HUES64 (cell line): ENCODE measurements around the gene LIMK1.

Experiments
- H3K27ac ChIP-seq: 2 replicates; pipeline ENCODE4 v1.7.0; 2013; ENCODE audit warnings: low read depth, low read length, inconsistent platforms
- H3K27me3 ChIP-seq: 2 replicates; pipeline ENCODE4 v1.6.1; 2013; ENCODE audit warnings: mild to moderate bottlenecking, low read length; ENCODE audit not compliant: insufficient read depth
- H3K36me3 ChIP-seq: 2 replicates; pipeline ENCODE4 v1.6.1; 2013; ENCODE audit warnings: mild to moderate bottlenecking, low read length; ENCODE audit not compliant: insufficient read depth
- H3K4me1 ChIP-seq: 2 replicates; pipeline ENCODE4 v1.6.1; 2013; ENCODE audit warnings: mild to moderate bottlenecking, low read length, moderate library complexity; ENCODE audit not compliant: insufficient read depth
- H3K4me3 ChIP-seq: 2 replicates; pipeline ENCODE4 v1.5.1; 2013; ENCODE audit warnings: mild to moderate bottlenecking, low read length, moderate library complexity
- H3K9ac ChIP-seq: 2 replicates; pipeline ENCODE4 v1.6.1; 2013; ENCODE audit warnings: mild to moderate bottlenecking, low read depth, low read length
- H3K9me3 ChIP-seq: 2 replicates; pipeline ENCODE4 v1.6.1; 2013; ENCODE audit warnings: low read depth, low read length; ENCODE audit not compliant: insufficient read depth
- WGBS: fragments of 150-250, 120-280 bp; methylation state at CpG from one replicate; pipeline ENCODE4 v1.1.7; 2013; ENCODE audit warnings: missing lambda C conversion rate; 5-methylcytosine and 5-hydroxymethylcytosine counted together

LIMK1 gene

DNA sequence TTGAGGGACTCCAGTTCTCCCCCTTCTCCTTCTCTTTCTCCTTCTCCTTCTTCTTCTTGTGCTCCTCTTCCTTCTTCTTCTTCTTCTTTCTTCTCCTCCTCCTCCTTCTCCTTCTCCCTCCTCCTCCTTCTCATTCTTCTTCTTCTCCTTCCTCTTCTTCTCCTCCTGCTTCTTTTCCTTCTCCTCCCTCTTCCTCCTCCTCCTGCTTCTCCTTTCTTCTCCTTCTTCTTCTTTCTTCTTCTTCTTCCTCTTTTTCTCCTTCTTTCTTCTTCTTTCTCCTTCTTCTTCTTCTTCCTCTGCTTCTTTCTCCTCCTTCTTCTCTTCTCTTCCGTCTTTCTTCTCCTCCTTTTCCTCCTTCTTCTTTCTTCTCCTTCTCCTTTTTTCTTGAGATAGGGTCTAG is 25.6 kb upstream of the LIMK1 start:
- WGBS: 86% methylated on average over 1 of the region's 1 CpG
- Histone ChIP-seq H3K9ac (no peak overlapping the region), H3K27me3 (no peaks in the 10 kb centered on the region), H3K4me3 (no peak overlapping the region), H3K36me3 (no peaks in the 10 kb centered on the region), H3K9me3 (no peaks in the 10 kb centered on the region), H3K4me1 (no peaks in the 10 kb centered on the region), H3K27ac (no peak overlapping the region)

DNA sequence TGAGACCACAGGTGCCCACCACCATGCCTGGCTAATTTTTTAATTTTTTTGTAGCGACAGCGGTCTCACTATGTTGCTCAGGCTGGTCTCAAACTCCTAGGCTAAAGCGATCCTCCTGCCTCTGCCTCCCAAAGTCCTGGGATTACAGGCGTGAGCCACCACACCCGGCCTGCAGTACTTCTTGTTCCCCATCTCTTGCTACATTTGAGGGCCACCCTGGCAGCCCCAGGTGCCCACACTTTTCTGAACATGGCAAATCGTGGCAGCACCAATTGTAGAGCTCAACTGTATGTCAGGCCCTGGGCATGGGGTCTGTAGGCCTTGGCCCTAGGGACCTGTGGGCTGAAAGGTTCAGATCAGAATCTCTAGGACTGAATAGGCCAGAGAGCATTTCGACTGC is 25.1 kb upstream of the LIMK1 start:
- Histone ChIP-seq H3K9ac (no peak overlapping the region), H3K27ac (no peak overlapping the region), H3K4me3 (no peak overlapping the region), H3K9me3 (no peaks in the 10 kb centered on the region), H3K4me1 (no peaks in the 10 kb centered on the region), H3K27me3 (no peaks in the 10 kb centered on the region), H3K36me3 (no peaks in the 10 kb centered on the region)
- WGBS: 93% methylated on average over 7 of the region's 7 CpGs

DNA sequence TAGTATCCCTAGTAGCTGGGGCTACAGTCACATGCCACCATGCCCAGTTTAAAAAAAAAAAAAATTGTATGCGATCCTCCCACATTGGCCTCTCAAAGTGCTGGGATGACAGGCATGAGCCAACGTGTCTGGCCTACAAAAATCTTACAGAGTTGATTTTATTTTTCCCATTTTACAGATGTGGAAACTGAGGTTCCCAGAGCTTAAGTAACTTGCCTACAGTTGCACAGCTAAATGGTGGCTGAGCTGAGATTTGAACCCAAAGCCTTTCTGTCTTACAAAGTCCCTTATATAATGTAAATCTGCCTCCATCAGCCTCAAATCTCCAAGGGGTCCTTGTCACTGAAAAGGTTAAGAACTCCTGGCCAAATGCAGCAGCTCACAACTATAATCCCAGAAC is 24.6 kb upstream of the LIMK1 start:
- Histone ChIP-seq H3K9ac (no peak overlapping the region), H3K27me3 (no peaks in the 10 kb centered on the region)
- WGBS: 82% methylated on average over 2 of the region's 2 CpGs

DNA sequence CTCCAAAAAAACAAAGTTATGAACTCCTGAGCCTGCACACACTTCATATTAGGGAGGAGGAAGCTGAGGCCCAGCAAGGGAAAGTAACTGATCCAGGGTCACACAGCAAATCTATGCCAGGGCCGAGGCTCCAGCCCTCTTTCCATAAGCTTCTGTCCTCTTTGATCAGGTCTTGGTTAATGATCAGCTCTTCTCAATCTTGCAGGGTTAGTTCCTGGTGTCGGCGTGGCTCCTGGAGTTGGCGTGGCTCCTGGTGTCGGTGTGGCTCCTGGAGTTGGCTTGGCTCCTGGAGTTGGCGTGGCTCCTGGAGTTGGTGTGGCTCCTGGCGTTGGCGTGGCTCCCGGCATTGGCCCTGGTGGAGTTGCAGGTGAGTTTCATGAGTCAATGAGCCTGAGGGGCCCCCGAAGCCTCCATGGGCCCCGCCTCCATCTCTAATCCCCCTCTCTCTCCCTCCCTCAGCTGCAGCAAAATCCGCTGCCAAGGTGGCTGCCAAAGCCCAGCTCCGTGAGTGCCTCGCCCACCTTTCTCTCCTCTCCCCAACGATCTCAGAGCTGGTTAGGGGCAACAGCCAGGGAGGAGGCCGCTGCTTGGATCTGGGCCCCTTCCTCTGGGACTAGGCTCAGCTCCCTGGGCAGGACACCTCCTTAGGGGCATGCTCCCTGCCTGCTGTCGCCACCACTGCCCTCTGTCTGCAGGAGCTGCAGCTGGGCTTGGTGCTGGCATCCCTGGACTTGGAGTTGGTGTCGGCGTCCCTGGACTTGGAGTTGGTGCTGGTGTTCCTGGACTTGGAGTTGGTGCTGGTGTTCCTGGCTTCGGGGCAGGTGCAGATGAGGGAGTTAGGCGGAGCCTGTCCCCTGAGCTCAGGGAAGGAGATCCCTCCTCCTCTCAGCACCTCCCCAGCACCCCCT is 23.7 kb upstream of the LIMK1 start:
- H3K4me3 ChIP-seq: no peak overlapping the region
- H3K4me1 ChIP-seq: no peaks in the 10 kb centered on the region
- H3K27me3 ChIP-seq: no peaks in the 10 kb centered on the region
- H3K9me3 ChIP-seq: no peaks in the 10 kb centered on the region
- no peak overlapping the region for H3K27ac ChIP-seq
- WGBS: 90% methylated on average over 20 of the region's 21 CpGs
- no peak overlapping the region for H3K9ac ChIP-seq
- no peaks in the 10 kb centered on the region for H3K36me3 ChIP-seq

More for the DNA sequence above, 24.6 kb upstream of the LIMK1 start:
- Histone ChIP-seq H3K27ac (no peak overlapping the region), H3K36me3 (no peaks in the 10 kb centered on the region), H3K4me1 (no peaks in the 10 kb centered on the region), H3K4me3 (no peak overlapping the region), H3K9me3 (no peaks in the 10 kb centered on the region)

DNA sequence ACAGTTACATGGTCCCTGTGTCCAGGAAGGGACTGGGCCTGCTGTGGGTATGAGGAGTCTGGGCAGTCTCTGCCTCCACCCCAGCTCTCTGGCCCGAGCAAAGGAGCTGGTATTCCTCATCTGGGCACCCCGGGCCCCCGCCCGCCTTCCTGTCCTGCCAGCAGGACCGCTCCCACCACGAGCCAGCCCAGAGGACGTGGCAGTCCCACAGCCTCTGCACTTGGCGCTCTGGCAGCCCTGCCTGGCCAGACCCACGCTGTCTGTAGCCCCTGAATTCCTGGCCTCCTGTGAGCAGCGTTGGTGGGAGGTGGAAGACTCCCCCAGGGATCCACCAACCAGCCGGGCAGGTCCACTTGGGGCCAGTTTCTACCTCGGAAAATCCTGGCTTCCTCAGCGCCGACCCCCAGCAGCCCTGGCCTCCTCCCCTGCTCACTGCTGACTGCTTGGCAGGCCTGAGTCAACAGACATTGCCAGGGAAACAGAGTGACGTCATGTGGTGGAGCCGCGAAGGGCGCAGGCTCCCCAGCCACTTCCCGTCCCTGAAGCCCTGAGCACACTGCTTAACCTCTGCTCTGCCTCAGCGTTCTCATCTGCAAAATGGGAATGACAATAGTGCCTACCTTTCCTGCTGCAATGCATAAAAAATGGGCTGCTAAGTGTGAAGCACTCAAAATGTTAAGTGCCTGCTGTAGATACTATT is 21.6 kb upstream of the LIMK1 start:
- H3K9me3 ChIP-seq: no peaks in the 10 kb centered on the region
- H3K27me3 ChIP-seq: no peaks in the 10 kb centered on the region
- H3K4me3 ChIP-seq: no peak overlapping the region
- WGBS: 75% methylated on average over 20 of the region's 20 CpGs
- no peak overlapping the region for H3K27ac ChIP-seq
- H3K36me3 ChIP-seq: no peaks in the 10 kb centered on the region
- no peaks in the 10 kb centered on the region for H3K4me1 ChIP-seq
- H3K9ac ChIP-seq: no peak overlapping the region

DNA sequence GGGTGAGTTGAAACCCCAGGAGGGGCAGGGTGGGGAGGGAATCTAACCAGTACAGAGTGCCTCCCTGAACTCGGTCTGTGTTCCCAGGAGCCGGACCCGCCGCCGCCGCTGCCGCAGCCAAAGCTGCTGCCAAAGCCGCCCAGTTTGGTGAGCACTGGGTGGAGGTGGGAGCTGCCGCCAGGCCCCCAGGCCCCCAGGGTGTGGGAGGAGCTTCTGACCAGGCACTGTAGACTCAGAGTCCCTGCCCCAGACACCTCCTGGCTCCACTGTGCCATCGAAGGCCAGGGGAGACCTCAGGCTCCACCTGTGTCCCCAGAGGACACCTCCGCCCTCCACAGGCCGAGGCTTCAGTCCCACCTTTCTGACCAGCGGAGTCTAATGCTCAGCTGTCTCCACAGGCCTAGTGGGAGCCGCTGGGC is 20.4 kb upstream of the LIMK1 start:
- H3K27me3 ChIP-seq: no peaks in the 10 kb centered on the region
- WGBS: 94% methylated on average over 14 of the region's 14 CpGs

DNA sequence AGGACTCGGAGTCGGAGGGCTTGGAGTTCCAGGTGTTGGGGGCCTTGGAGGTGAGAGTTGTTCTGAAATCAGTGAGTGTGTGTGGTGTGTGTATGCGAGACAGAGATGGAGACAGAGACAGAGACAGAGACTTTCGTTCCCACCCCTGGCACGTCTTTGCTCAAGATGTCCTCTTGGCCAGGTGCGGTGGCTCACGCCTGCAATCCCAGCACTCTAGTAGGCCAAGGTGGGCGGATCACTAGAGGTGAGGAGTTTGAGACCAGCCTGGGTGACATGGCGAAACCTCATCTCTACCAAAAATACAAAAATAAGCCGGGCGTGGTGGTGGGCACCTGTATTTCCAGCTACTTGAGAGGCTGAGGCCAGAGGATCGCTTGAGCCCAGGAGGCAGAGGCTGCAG is 20.0 kb upstream of the LIMK1 start:
- Histone ChIP-seq H3K27ac (no peak overlapping the region), H3K9me3 (no peaks in the 10 kb centered on the region), H3K27me3 (no peaks in the 10 kb centered on the region), H3K36me3 (no peaks in the 10 kb centered on the region), H3K4me1 (no peaks in the 10 kb centered on the region), H3K9ac (no peak overlapping the region), H3K4me3 (no peak overlapping the region)
- WGBS: 96% methylated on average over 12 of the region's 12 CpGs

More for the DNA sequence above, 20.4 kb upstream of the LIMK1 start:
- Histone ChIP-seq H3K4me3 (no peak overlapping the region), H3K36me3 (no peaks in the 10 kb centered on the region), H3K27ac (no peak overlapping the region), H3K4me1 (no peaks in the 10 kb centered on the region), H3K9ac (no peak overlapping the region), H3K9me3 (no peaks in the 10 kb centered on the region)

DNA sequence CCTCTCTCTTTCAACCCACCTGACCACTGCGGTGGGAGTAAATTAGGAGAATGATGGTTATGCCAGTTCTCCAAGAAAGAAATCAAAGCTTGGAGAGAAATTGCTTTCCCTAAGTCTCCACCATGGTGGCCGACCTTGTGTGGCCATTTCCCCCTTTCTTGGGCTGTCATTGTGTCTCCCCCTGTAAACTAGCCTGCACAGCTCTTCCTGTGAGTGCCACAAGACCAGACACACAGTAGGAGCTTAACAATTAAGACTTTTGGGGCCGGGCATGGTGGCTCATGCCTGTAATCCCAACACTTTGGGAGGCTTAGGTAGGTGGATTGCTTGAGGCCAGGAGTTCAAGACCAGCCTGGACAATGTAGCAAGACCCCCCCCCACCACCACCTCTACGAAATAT is 18.9 kb upstream of the LIMK1 start:
- H3K36me3 ChIP-seq: no peaks in the 10 kb centered on the region
- no peaks in the 10 kb centered on the region for H3K9me3 ChIP-seq
- H3K4me3 ChIP-seq: no peak overlapping the region
- H3K4me1 ChIP-seq: no peaks in the 10 kb centered on the region
- WGBS: 69% methylated on average over 3 of the region's 4 CpGs
- H3K9ac ChIP-seq: no peak overlapping the region
- H3K27me3 ChIP-seq: no peaks in the 10 kb centered on the region
- H3K27ac ChIP-seq: no peak overlapping the region

DNA sequence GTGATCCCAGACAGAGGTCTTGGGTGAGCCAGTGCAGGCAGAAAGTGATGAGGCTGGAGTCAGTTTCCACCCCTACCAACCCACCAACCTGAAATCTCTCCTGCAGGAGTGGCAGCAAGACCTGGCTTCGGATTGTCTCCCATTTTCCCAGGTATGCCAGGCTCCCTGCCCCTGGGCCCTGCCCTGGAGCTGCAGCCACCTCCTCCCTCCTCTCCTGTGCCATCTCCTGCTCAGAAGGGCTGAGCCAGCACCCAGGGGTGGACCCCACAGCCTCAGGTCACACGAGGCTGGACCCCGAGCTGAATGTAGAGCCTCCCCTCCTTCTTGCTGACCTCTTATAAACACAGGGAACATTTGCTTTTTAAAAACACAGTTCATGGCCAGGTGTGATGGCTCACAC is 17.0 kb upstream of the LIMK1 start:
- no peaks in the 10 kb centered on the region for H3K27me3 ChIP-seq
- no peaks in the 10 kb centered on the region for H3K4me1 ChIP-seq
- H3K36me3 ChIP-seq: no peaks in the 10 kb centered on the region
- H3K9me3 ChIP-seq: no peaks in the 10 kb centered on the region
- no peak overlapping the region for H3K4me3 ChIP-seq
- H3K27ac ChIP-seq: no peak overlapping the region
- H3K9ac ChIP-seq: no peak overlapping the region
- WGBS: 82% methylated on average over 3 of the region's 3 CpGs

DNA sequence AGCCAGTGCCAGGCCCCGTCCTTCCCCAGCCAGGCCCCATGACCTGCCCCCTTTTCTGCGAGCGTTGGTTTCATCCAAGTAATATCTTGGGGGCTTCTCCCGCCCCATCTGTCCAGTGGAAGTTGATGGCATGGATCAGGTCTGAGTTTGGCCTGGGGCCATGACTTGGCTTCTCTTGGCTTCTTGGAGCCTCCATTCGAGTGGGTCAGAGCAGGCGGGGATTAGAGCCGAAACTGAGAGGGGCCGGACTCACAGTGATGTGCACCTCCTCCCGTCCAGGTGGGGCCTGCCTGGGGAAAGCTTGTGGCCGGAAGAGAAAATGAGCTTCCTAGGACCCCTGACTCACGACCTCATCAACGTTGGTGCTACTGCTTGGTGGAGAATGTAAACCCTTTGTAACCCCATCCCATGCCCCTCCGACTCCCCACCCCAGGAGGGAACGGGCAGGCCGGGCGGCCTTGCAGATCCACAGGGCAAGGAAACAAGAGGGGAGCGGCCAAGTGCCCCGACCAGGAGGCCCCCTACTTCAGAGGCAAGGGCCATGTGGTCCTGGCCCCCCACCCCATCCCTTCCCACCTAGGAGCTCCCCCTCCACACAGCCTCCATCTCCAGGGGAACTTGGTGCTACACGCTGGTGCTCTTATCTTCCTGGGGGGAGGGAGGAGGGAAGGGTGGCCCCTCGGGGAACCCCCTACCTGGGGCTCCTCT is 15.1 kb upstream of the LIMK1 start:
- H3K27ac ChIP-seq: no peak overlapping the region
- H3K4me1 ChIP-seq: no peaks in the 10 kb centered on the region
- no peaks in the 10 kb centered on the region for H3K9me3 ChIP-seq
- H3K36me3 ChIP-seq: no peaks in the 10 kb centered on the region
- H3K27me3 ChIP-seq: no peaks in the 10 kb centered on the region
- 89% methylated on average over 19 of the region's 20 CpGs for WGBS
- no peak overlapping the region for H3K9ac ChIP-seq
- no peak overlapping the region for H3K4me3 ChIP-seq

DNA sequence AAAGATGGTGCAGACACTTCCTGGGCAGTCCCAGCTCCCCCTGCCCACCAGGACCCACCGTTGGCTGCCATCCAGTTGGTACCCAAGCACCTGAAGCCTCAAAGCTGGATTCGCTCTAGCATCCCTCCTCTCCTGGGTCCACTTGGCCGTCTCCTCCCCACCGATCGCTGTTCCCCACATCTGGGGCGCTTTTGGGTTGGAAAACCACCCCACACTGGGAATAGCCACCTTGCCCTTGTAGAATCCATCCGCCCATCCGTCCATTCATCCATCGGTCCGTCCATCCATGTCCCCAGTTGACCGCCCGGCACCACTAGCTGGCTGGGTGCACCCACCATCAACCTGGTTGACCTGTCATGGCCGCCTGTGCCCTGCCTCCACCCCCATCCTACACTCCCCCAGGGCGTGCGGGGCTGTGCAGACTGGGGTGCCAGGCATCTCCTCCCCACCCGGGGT is 14.5 kb upstream of the LIMK1 start:
- H3K9ac ChIP-seq: no peak overlapping the region
- no peaks in the 10 kb centered on the region for H3K36me3 ChIP-seq
- no peak overlapping the region for H3K27ac ChIP-seq
- 95% methylated on average over 16 of the region's 16 CpGs for WGBS
- no peaks in the 10 kb centered on the region for H3K9me3 ChIP-seq
- H3K27me3 ChIP-seq: no peaks in the 10 kb centered on the region
- no peaks in the 10 kb centered on the region for H3K4me1 ChIP-seq
- H3K4me3 ChIP-seq: no peak overlapping the region
